Osteoblast (primary cell): ENCODE measurements around the gene CISTR. TPM values are rescaled to one million over a fixed set of nuclear protein-coding genes. Genes with fewer than 3 reads are reported as not detected.
"Not testable (repeated sequence)": the region's sequence is repeated elsewhere in the genome, so short reads cannot be mapped to it uniquely, and the experiment has no call there.

Experiments used
- DNase-seq: peaks from one replicate; pipeline ENCODE4 v3.0.0; 2011; ENCODE audit warnings: low spot score, mixed read lengths; ENCODE audit not compliant: insufficient read length; ENCODE audit errors: missing footprints
- H2AFZ ChIP-seq: 2 replicates; pipeline ENCODE4 v1.6.0; 2011; ENCODE audit warnings: mild to moderate bottlenecking, low read length
- H3K27ac ChIP-seq: 2 replicates; pipeline ENCODE4 v1.5.1; 2011; ENCODE audit warnings: mild to moderate bottlenecking, low read depth, low read length, moderate library complexity
- H3K27me3 ChIP-seq: 2 replicates; pipeline ENCODE4 v1.6.0; 2012; ENCODE audit warnings: mild to moderate bottlenecking, control low read depth, inconsistent platforms, low read length, moderate library complexity; ENCODE audit not compliant: insufficient read depth
- H3K36me3 ChIP-seq: 2 replicates; pipeline ENCODE4 v1.5.1; 2011; ENCODE audit warnings: mild to moderate bottlenecking, low read length, control low read depth, moderate library complexity; ENCODE audit not compliant: insufficient read depth
- H3K4me1 ChIP-seq: 2 replicates; pipeline ENCODE4 v1.5.1; 2011; ENCODE audit warnings: mild to moderate bottlenecking, low read length, control low read depth, moderate library complexity; ENCODE audit not compliant: insufficient read depth
- H3K4me2 ChIP-seq: 2 replicates; pipeline ENCODE4 v1.6.0; 2011; ENCODE audit warnings: mild to moderate bottlenecking, low read length; ENCODE audit not compliant: insufficient read depth
- H3K4me3 ChIP-seq: fragments of 200-600 bp; sonication (generic); 3 replicates; pipeline ENCODE4 v1.5.1; 2012; ENCODE audit warnings: mild to moderate bottlenecking, low read length, inconsistent platforms; ENCODE audit not compliant: insufficient read depth
- H3K79me2 ChIP-seq: 2 replicates; pipeline ENCODE4 v1.6.0; 2012; ENCODE audit warnings: mild to moderate bottlenecking, low read length, control low read depth, inconsistent platforms; ENCODE audit not compliant: insufficient read depth
- H3K9me3 ChIP-seq: 2 replicates; pipeline ENCODE4 v1.5.1; 2011; ENCODE audit warnings: low read depth, low read length, control low read depth
- H4K20me1 ChIP-seq: 2 replicates; pipeline ENCODE4 v1.6.0; 2012; ENCODE audit warnings: mild to moderate bottlenecking, low read length, control low read depth; ENCODE audit not compliant: insufficient read depth
- CTCF ChIP-seq: IDR thresholded peaks from 2 replicates; pipeline ENCODE4 v1.5.1; 2011; ENCODE audit warnings: mild to moderate bottlenecking, low read depth, low read length, moderate library complexity; ENCODE audit errors: extremely low read depth
- total RNA-seq: library from RNA; depleted of rRNA; stranded (reverse); fragments of >200 nt; gene quantifications from 2 replicates; pipeline ENCODE4 v1.2.3, GENCODE V29; 2012

The CISTR gene
- total RNA-seq, 1 donor, result not detected

GRCh38 chr12:53722450-53723041 is 29.2 kb downstream of the CISTR start:
- peaks cover 57% of the 10 kb centered on the region for H3K36me3 ChIP-seq
- H2AFZ ChIP-seq, result no peak overlapping the region
- TF ChIP-seq CTCF, result no peak
- H3K4me1 ChIP-seq, result peaks cover 17% of the 10 kb centered on the region
- H3K79me2 ChIP-seq, result peaks cover 19% of the 10 kb centered on the region
- no peak overlapping the region for H3K4me2 ChIP-seq
- DNase-seq, result no peak
- H4K20me1 ChIP-seq, result peaks cover 6% of the 10 kb centered on the region
- no peak overlapping the region for H3K27ac ChIP-seq
- H3K9me3 ChIP-seq, result no peaks in the 10 kb centered on the region
- no peak overlapping the region for H3K4me3 ChIP-seq
- no peaks in the 10 kb centered on the region for H3K27me3 ChIP-seq

GRCh38 chr12:53720946-53721345 is 30.8 kb downstream of the CISTR start:
- no peak for DNase-seq
- no peak for TF ChIP-seq CTCF
- Histone ChIP-seq H3K9me3 (no peaks in the 10 kb centered on the region), H4K20me1 (peaks cover 6% of the 10 kb centered on the region), H3K4me3 (no peak overlapping the region), H3K79me2 (peaks cover 10% of the 10 kb centered on the region), H3K27ac (no peak overlapping the region), H3K36me3 (peaks cover 68% of the 10 kb centered on the region), H3K4me1 (peaks cover 8% of the 10 kb centered on the region), H2AFZ (no peak overlapping the region), H3K27me3 (no peaks in the 10 kb centered on the region), H3K4me2 (no peak overlapping the region)

- no peak overlapping the region for H2AFZ ChIP-seq
- H3K4me1 ChIP-seq, result no peaks in the 10 kb centered on the region
- DNase-seq, result no peak
- H3K27ac ChIP-seq, result no peak overlapping the region
- no peak overlapping the region for H3K4me2 ChIP-seq
- H4K20me1 ChIP-seq, result no peaks in the 10 kb centered on the region
- H3K79me2 ChIP-seq, result no peaks in the 10 kb centered on the region
- TF ChIP-seq CTCF, result no peak
- H3K4me3 ChIP-seq, result no peak overlapping the region
- no peaks in the 10 kb centered on the region for H3K9me3 ChIP-seq
- no peaks in the 10 kb centered on the region for H3K27me3 ChIP-seq
- H3K36me3 ChIP-seq, result peaks cover 77% of the 10 kb centered on the region
Observed at GRCh38 chr12:53719649-53720048, 32.1 kb downstream of the CISTR start.

GRCh38 chr12:53718567-53718966 is 33.2 kb downstream of the CISTR start:
- H3K4me3 ChIP-seq, H3K9me3 ChIP-seq, H3K79me2 ChIP-seq, H3K4me2 ChIP-seq, H3K4me1 ChIP-seq, H2AFZ ChIP-seq, H4K20me1 ChIP-seq, H3K27ac ChIP-seq, H3K27me3 ChIP-seq, DNase-seq: not testable (repeated sequence)
- peaks cover 78% of the 10 kb centered on the region for H3K36me3 ChIP-seq
